GM12878 (cell line): Measurements from ENCODE around the gene RPGRIP1L. TPM values are rescaled to one million over a fixed set of nuclear protein-coding genes. Genes with fewer than 3 reads are reported as not detected.

Source experiments
- ATAC-seq: fragments of 200-7000 bp; cut with Tn5 transposase; 3 replicates; pipeline ENCODE4 v1.9.1; 2020; ENCODE audit warnings: mild to moderate bottlenecking, moderate library complexity
- BruUV-seq: library from RNA; stranded (reverse); fragments of 400-500 nt; replicated peaks from 2 replicates; lab custom pipeline; 2021; lab: Mats Ljungman, UMichigan
- CTCF ChIA-PET: fragments of 300-600 bp; sonication (Branson Sonifier 250); formaldehyde crosslinking; extraction: SDS; loops from one replicate; lab custom pipeline; 2021; ENCODE audit warnings: inconsistent platforms; lab: Yijun Ruan, JAX
- POLR2A ChIA-PET: fragments of 350-600 bp; formaldehyde crosslinking; extraction: SDS; loops from one replicate; lab custom pipeline; 2021; ENCODE audit warnings: inconsistent platforms; lab: Charles Lee
- RAD21 ChIA-PET: fragments of 300-600 bp; sonication (Branson Sonifier 250); formaldehyde crosslinking; loops from one replicate; lab custom pipeline; 2023; ENCODE audit warnings: antibody characterized with exemption; ENCODE audit not compliant: unreplicated experiment; lab: Charles Lee
- SMC1A ChIA-PET: fragments of 300-600 bp; sonication (Branson Sonifier 250); formaldehyde crosslinking; loops from one replicate; lab custom pipeline; 2023; ENCODE audit not compliant: unreplicated experiment, uncharacterized antibody; lab: Charles Lee
- DNase-seq: peaks from one replicate; pipeline ENCODE4 v3.0.0-alpha.2; 2011; ENCODE audit warnings: low read depth, low spot score
- FAIRE-seq: peaks from 3 replicates; lab custom pipeline; 2011; peaks lifted over from hg19 to GRCh38; lab: Jason Lieb, UNC
- H2AFZ ChIP-seq: 2 replicates; pipeline ENCODE4 v1.6.0; 2011; ENCODE audit warnings: low read depth, low read length, control low read depth; ENCODE audit not compliant: control insufficient read depth
- H3K27ac ChIP-seq: 2 replicates; pipeline ENCODE4 v1.5.1; 2011; ENCODE audit warnings: control low read depth; ENCODE audit not compliant: control insufficient read depth, insufficient read depth
- H3K27me3 ChIP-seq, 2 experiments: replicated peaks in 1 of 2; 2 replicates each; pipeline versions ENCODE4 v1.6.0 to v1.6.1; 2011; ENCODE audit warnings: low read length in 1 of 2; ENCODE audit not compliant: control insufficient read depth in 2 of 2, insufficient read depth in 2 of 2
- H3K36me3 ChIP-seq, 2 experiments: 2 replicates each; pipeline ENCODE4 v1.5.1; 2011; ENCODE audit warnings: low read length in 1 of 2; ENCODE audit not compliant: control insufficient read depth in 2 of 2, insufficient read depth in 2 of 2
- H3K4me1 ChIP-seq: 2 replicates; pipeline ENCODE4 v1.6.1; 2011; ENCODE audit warnings: mild to moderate bottlenecking, low read length, moderate library complexity, mixed read lengths; ENCODE audit not compliant: control insufficient read depth, insufficient read depth
- H3K4me2 ChIP-seq: 2 replicates; pipeline ENCODE4 v1.6.0; 2011; ENCODE audit warnings: control low read depth; ENCODE audit not compliant: control insufficient read depth, insufficient read depth
- H3K4me3 ChIP-seq: fragments of 200-600 bp; sonication (generic); 2 replicates; pipeline ENCODE4 v1.5.1; 2016
- H3K79me2 ChIP-seq: 2 replicates; pipeline ENCODE4 v1.6.0; 2011; ENCODE audit warnings: low read length; ENCODE audit not compliant: control insufficient read depth, insufficient read depth
- H3K9ac ChIP-seq: 2 replicates; pipeline ENCODE4 v1.8.0; 2011; ENCODE audit warnings: low read length, control low read depth, mixed read lengths; ENCODE audit not compliant: control insufficient read depth, insufficient read depth
- H3K9me3 ChIP-seq: replicated peaks from 3 replicates; pipeline ENCODE4 v1.5.1; 2011; ENCODE audit warnings: mild to moderate bottlenecking, low read length; ENCODE audit not compliant: control insufficient read depth, insufficient read depth
- H4K20me1 ChIP-seq: 2 replicates; pipeline ENCODE4 v1.6.0; 2011; ENCODE audit not compliant: control insufficient read depth, insufficient read depth
- EGR1 ChIP-seq, 2 experiments: IDR thresholded peaks; 1 replicate in 1 of 2; 2 replicates in 1 of 2; pipeline ENCODE4 v1.6.1; 2011 to 2012; ENCODE audit warnings: low read depth in 2 of 2, low read length in 2 of 2, borderline replicate concordance in 1 of 2, mild to moderate bottlenecking in 1 of 2, moderate library complexity in 1 of 2
- IKZF1 ChIP-seq: fragments of 450-650 bp; conservative IDR thresholded peaks from 2 replicates; pipeline ENCODE4 v1.6.1; 2017; ENCODE audit warnings: antibody characterized with exemption, mild to moderate bottlenecking
- IKZF2 ChIP-seq, 2 experiments: fragments of 450-650 bp; IDR thresholded peaks; 2 replicates each; pipeline ENCODE4 v1.6.1; 2017; ENCODE audit warnings: mild to moderate bottlenecking in 2 of 2, moderate library complexity in 2 of 2
- JUNB ChIP-seq: IDR thresholded peaks from 2 replicates; pipeline ENCODE4 v1.6.1; 2016; ENCODE audit warnings: antibody characterized with exemption, mild to moderate bottlenecking
- PML ChIP-seq: IDR thresholded peaks from 2 replicates; pipeline ENCODE4 v1.6.1; 2012; ENCODE audit warnings: low read length, inconsistent platforms
- SMARCA5 ChIP-seq: fragments of 450-650 bp; IDR thresholded peaks from 2 replicates; pipeline ENCODE4 v1.6.1; 2017; ENCODE audit warnings: mild to moderate bottlenecking
- SRF ChIP-seq, 2 experiments: IDR thresholded peaks; 2 replicates each; pipeline ENCODE4 v1.6.1; 2011; ENCODE audit warnings: low read depth in 2 of 2, low read length in 2 of 2, mild to moderate bottlenecking in 1 of 2, moderate library complexity in 1 of 2
- YY1 ChIP-seq: IDR thresholded peaks from 2 replicates; pipeline ENCODE4 v1.6.1; 2011; ENCODE audit warnings: low read depth, mild to moderate bottlenecking, low read length
- WGBS: methylation state at CpG from one replicate; pipeline ENCODE4 v1.1.6; 2016; ENCODE audit warnings: low lambda C conversion rate; ENCODE audit not compliant: insufficient replicate concordance, insufficient coverage; ENCODE audit errors: missing lambda C conversion rate; 5-methylcytosine and 5-hydroxymethylcytosine counted together
- in situ Hi-C: fragments of 300-500 bp; cut with MboI; formaldehyde crosslinking; loops from 9 replicates; pipeline ENCODE4 v1.14.3; 2018; ENCODE audit warnings: mixed read lengths
- intact Hi-C: fragments of 100-400 bp; cut with micrococcal nuclease; formaldehyde crosslinking; loops from one replicate; pipeline ENCODE4 v1.14.2; 2022; ENCODE audit not compliant: unreplicated experiment
- polyA plus RNA-seq, 11 experiments: library from polyadenylated mRNA; depleted of rRNA in 4 of 11; unstranded in 6 of 11; stranded (reverse) in 5 of 11; fragments of >200 nt; fragmentation: Nextera tagmentation in 4 of 11; fragmentation: Illumina TruSeq in 1 of 11; extraction: Ambion mirVana in 4 of 11; extraction: Trizol in 1 of 11; gene quantifications; 1 replicate in 1 of 11; 2 replicates in 10 of 11; pipeline versions ENCODE4 v1.2.1 to v1.2.3, GENCODE V29; 2011 to 2016; ENCODE audit warnings: inconsistent platforms in 2 of 11, missing spikeins in 2 of 11, low read depth in 1 of 11
- total RNA-seq, 4 experiments: library from RNA; depleted of rRNA in 3 of 4; stranded (reverse); fragments of >200 nt in 3 of 4; fragmentation: Illumina TruSeq in 1 of 4; extraction: Trizol in 1 of 4; gene quantifications; 2 replicates each; pipeline versions ENCODE4 v1.2.1 to v1.2.3, GENCODE V29; 2013 to 2021
- TF ChIP-seq, protein P1 (sequence below): fragments of 450-650 bp; IDR thresholded peaks from 2 replicates; pipeline ENCODE4 v1.6.1; 2017; ENCODE audit warnings: low read depth, mild to moderate bottlenecking, moderate library complexity
- TF ChIP-seq, protein P2 (sequence below): fragments of 150-350 bp; IDR thresholded peaks from 2 replicates; pipeline ENCODE4 v1.6.1; 2016; ENCODE audit warnings: low read depth, low read length

Gene RPGRIP1L
- total and polyA plus RNA-seq, 10 of the 15 experiments (the other 5 are each of a cell fraction or from before 2014, with no cell fraction given): 3.5 to 9.6 (median 4.4) TPM

DNA sequence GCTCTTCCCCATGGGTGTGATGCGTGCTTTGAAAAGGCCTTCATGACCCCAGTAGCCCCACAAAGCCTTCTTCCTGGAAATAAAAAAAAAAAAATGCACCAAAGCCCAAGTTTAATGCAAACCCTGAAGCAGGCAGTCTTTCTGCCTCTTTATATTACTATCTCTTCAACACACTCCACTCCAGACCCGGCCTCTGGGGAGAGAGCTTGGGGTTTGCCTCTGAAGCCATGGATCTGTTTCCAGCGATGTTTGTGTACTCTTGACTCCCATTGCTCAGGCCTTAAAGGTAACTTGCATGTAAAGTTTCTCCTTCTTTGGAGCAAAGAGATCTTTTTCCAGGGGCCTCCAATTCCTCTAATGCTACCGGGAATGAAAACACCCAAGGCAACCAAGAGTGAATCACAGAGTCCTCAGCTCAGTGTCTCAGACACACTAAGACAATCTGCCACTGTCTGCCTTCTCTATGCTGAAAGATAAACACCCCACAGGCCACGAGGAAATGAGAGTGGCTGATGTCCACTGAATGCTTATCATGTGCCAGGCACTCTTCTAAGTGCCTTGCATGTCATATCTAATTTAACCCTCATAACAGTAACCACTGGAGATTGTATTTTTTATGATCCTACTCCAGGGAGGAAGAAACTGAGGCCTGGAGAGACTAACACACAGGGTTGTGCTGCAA lies 144.2 kb downstream of the RPGRIP1L start:
- in situ Hi-C loops: loop anchor here (25.0 kb wide), 1 partner anchor 1703 kb away; no protein-coding TSS in a partner anchor
- no TSS peak for BruUV-seq
- ChIA-PET POLR2A (no interaction called here), CTCF (interaction anchor here (1.2 kb wide), 1 partner anchor 9 kb away, joined by 3 read pairs; no protein-coding TSS in a partner anchor), RAD21 (interaction anchor here (1.0 kb wide), 1 partner anchor 10 kb away, joined by 3 read pairs; no protein-coding TSS in a partner anchor), SMC1A (no interaction called here)
- no peak overlapping the region for H2AFZ ChIP-seq
- no peaks in the 10 kb centered on the region for H3K4me1 ChIP-seq
- WGBS: 34% methylated on average over 5 of the region's 5 CpGs
- FAIRE-seq: no peak
- H3K4me3 ChIP-seq: no peak overlapping the region
- no peak overlapping the region for H3K9ac ChIP-seq
- ATAC-seq: no peak
- no peak for DNase-seq
- no peak overlapping the region for H3K27ac ChIP-seq
- no peaks in the 10 kb centered on the region for H4K20me1 ChIP-seq
- no peak overlapping the region for H3K4me2 ChIP-seq
- H3K36me3 ChIP-seq: no peaks in the 10 kb centered on the region
- H3K9me3 ChIP-seq: no peaks in the 10 kb centered on the region
- intact Hi-C loops: loop anchor here (10.0 kb wide), 2 partner anchors 335 to 1905 kb away; no protein-coding TSS in a partner anchor
- H3K27me3 ChIP-seq: no peaks in the 10 kb centered on the region
- TF ChIP-seq YY1 (no peak), SRF (IDR thresholded peaks at IDR 0.05; ENCODE audit: low read depth in 2 of 2, low read length in 2 of 2) (no peak), IKZF1 (no peak), SMARCA5 (no peak), IKZF2 (IDR thresholded peaks at IDR 0.05) (no peak), EGR1 (IDR thresholded peaks at IDR 0.05; ENCODE audit: borderline replicate concordance in 1 of 2, low read depth in 2 of 2, low read length in 2 of 2) (no peak), JUNB (no peak), PML (no peak)
- TF ChIP-seq, protein P1, sequence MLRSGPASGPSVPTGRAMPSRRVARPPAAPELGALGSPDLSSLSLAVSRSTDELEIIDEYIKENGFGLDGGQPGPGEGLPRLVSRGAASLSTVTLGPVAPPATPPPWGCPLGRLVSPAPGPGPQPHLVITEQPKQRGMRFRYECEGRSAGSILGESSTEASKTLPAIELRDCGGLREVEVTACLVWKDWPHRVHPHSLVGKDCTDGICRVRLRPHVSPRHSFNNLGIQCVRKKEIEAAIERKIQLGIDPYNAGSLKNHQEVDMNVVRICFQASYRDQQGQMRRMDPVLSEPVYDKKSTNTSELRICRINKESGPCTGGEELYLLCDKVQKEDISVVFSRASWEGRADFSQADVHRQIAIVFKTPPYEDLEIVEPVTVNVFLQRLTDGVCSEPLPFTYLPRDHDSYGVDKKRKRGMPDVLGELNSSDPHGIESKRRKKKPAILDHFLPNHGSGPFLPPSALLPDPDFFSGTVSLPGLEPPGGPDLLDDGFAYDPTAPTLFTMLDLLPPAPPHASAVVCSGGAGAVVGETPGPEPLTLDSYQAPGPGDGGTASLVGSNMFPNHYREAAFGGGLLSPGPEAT: no peak
- TF ChIP-seq, protein P2, sequence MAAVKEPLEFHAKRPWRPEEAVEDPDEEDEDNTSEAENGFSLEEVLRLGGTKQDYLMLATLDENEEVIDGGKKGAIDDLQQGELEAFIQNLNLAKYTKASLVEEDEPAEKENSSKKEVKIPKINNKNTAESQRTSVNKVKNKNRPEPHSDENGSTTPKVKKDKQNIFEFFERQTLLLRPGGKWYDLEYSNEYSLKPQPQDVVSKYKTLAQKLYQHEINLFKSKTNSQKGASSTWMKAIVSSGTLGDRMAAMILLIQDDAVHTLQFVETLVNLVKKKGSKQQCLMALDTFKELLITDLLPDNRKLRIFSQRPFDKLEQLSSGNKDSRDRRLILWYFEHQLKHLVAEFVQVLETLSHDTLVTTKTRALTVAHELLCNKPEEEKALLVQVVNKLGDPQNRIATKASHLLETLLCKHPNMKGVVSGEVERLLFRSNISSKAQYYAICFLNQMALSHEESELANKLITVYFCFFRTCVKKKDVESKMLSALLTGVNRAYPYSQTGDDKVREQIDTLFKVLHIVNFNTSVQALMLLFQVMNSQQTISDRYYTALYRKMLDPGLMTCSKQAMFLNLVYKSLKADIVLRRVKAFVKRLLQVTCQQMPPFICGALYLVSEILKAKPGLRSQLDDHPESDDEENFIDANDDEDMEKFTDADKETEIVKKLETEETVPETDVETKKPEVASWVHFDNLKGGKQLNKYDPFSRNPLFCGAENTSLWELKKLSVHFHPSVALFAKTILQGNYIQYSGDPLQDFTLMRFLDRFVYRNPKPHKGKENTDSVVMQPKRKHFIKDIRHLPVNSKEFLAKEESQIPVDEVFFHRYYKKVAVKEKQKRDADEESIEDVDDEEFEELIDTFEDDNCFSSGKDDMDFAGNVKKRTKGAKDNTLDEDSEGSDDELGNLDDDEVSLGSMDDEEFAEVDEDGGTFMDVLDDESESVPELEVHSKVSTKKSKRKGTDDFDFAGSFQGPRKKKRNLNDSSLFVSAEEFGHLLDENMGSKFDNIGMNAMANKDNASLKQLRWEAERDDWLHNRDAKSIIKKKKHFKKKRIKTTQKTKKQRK: no peak
- no peaks in the 10 kb centered on the region for H3K79me2 ChIP-seq
